WI38 (cell line): ENCODE results near the gene PIK3R2.

Experiments used
- H3K4me3 ChIP-seq: 2 replicates; pipeline ENCODE4 v1.5.1; 2011; ENCODE audit warnings: low read depth, mild to moderate bottlenecking, control low read depth, low read length
- TF ChIP-seq, protein P1 (sequence below): IDR thresholded peaks from 2 replicates; pipeline ENCODE4 v1.5.1; 2012; ENCODE audit warnings: low read depth, mild to moderate bottlenecking, control low read depth, low read length

The PIK3R2 gene

DNA sequence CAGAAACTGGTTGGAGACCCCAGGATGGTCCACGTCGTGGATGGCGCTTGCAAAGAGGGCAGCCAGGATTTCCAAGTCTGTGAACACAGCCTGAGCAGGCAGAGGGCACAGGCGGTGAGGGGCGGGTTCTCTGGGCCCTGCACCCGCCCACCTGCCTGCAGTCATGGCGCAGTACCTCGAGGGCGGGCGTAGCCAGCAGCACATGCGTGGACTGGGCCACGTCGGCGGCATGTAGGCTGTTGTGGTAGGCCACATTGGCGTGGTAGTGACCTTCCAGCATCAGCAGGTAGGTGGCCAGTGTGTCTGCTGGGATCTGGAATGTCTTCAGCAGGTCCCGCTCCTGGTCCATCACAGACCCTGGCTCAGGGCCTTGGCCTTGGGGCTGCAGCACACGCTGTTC lies 65.2 kb downstream of the PIK3R2 start:
- TF ChIP-seq, protein P1, sequence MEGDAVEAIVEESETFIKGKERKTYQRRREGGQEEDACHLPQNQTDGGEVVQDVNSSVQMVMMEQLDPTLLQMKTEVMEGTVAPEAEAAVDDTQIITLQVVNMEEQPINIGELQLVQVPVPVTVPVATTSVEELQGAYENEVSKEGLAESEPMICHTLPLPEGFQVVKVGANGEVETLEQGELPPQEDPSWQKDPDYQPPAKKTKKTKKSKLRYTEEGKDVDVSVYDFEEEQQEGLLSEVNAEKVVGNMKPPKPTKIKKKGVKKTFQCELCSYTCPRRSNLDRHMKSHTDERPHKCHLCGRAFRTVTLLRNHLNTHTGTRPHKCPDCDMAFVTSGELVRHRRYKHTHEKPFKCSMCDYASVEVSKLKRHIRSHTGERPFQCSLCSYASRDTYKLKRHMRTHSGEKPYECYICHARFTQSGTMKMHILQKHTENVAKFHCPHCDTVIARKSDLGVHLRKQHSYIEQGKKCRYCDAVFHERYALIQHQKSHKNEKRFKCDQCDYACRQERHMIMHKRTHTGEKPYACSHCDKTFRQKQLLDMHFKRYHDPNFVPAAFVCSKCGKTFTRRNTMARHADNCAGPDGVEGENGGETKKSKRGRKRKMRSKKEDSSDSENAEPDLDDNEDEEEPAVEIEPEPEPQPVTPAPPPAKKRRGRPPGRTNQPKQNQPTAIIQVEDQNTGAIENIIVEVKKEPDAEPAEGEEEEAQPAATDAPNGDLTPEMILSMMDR, result no peak
- H3K4me3 ChIP-seq, result no peak overlapping the region

GRCh38 chr19:18218600-18218999 lies 65.6 kb downstream of the PIK3R2 start:
- H3K4me3 ChIP-seq, result no peak overlapping the region
- TF ChIP-seq, protein P1, result no peak
